Activated T-cell treated with anti-CD3 and anti-CD28 coated beads, Interleukin-2, amount 50 U/mL, for 4 hours (primary cell): ENCODE results near the gene PAM. TPM values are rescaled to one million over a fixed set of nuclear protein-coding genes. Genes with fewer than 3 reads are reported as not detected.
"Not testable (repeated sequence)": the region's sequence is repeated elsewhere in the genome, so short reads cannot be mapped to it uniquely, and the experiment has no call there.

Source experiments
- ATAC-seq, 2 donors: fragments of 200-7000 bp; cut with Tn5 transposase; one replicate each; pipeline ENCODE4 v1.10.0; 2021
- DNase-seq: peaks from one replicate; pipeline ENCODE4 v3.0.0-alpha.2; 2020
- H3K27me3 Mint-ChIP-seq: one replicate; pipeline ENCODE4 v1.8.0; 2021; ENCODE audit warnings: low read depth, mixed read lengths
- H3K36me3 Mint-ChIP-seq: one replicate; pipeline ENCODE4 v1.8.0; 2022; ENCODE audit warnings: mixed read lengths; ENCODE audit not compliant: insufficient read depth
- H3K4me1 Mint-ChIP-seq: one replicate; pipeline ENCODE4 v1.8.0; 2021; ENCODE audit warnings: low read depth, mixed read lengths
- H3K4me3 Mint-ChIP-seq: one replicate; pipeline ENCODE4 v1.8.0; 2021; ENCODE audit warnings: mild to moderate bottlenecking, moderate library complexity, mixed read lengths
- H3K9me3 Mint-ChIP-seq: one replicate; pipeline ENCODE4 v1.8.0; 2021; ENCODE audit warnings: mixed read lengths
- total RNA-seq, 3 donors: library from RNA; stranded (reverse); gene quantifications; one replicate each; pipeline ENCODE4 v1.2.1, GENCODE V29; 2021

PAM gene
- total RNA-seq, 3 donors from 2014 or later = 50.9 to 56.2 (median 55.7) TPM

- H3K36me3 Mint-ChIP-seq, H3K4me3 Mint-ChIP-seq, H3K27me3 Mint-ChIP-seq, H3K4me1 Mint-ChIP-seq, H3K9me3 Mint-ChIP-seq, DNase-seq, ATAC-seq: not testable (repeated sequence)
Observed at GRCh38 chr5:103046706-103047105, 291.6 kb downstream of the PAM start.

- Mint-ChIP-seq H3K9me3 (no peaks in the 10 kb centered on the region), H3K4me1 (peaks cover 6% of the 10 kb centered on the region), H3K4me3 (no peak overlapping the region), H3K27me3 (peaks cover 2% of the 10 kb centered on the region), H3K36me3 (no peaks in the 10 kb centered on the region)
- no peak for ATAC-seq
- no peak for DNase-seq
Observed at GRCh38 chr5:103057208-103058130, 302.4 kb downstream of the PAM start.

GRCh38 chr5:103059525-103059924 lies 304.4 kb downstream of the PAM start:
- Mint-ChIP-seq H3K9me3 (no peaks in the 10 kb centered on the region), H3K36me3 (no peaks in the 10 kb centered on the region), H3K4me1 (peaks cover 6% of the 10 kb centered on the region), H3K27me3 (peaks cover 2% of the 10 kb centered on the region), H3K4me3 (no peak overlapping the region)
- DNase-seq (no peak), ATAC-seq (no peak)

GRCh38 chr5:103060424-103060954 lies 305.4 kb downstream of the PAM start:
- no peak for DNase-seq
- Mint-ChIP-seq H3K27me3 (peaks cover 2% of the 10 kb centered on the region), H3K9me3 (no peaks in the 10 kb centered on the region), H3K4me3 (no peak overlapping the region), H3K36me3 (no peaks in the 10 kb centered on the region), H3K4me1 (peaks cover 6% of the 10 kb centered on the region)
- no peak for ATAC-seq

- Mint-ChIP-seq H3K4me1 (no peaks in the 10 kb centered on the region), H3K9me3 (no peaks in the 10 kb centered on the region), H3K27me3 (no peaks in the 10 kb centered on the region), H3K4me3 (no peak overlapping the region), H3K36me3 (no peaks in the 10 kb centered on the region)
- ATAC-seq = no peak
- no peak for DNase-seq
Observed at GRCh38 chr5:103066326-103066725, 311.2 kb downstream of the PAM start.

GRCh38 chr5:103073500-103073899 lies 318.4 kb downstream of the PAM start:
- ATAC-seq = not testable (repeated sequence)

GRCh38 chr5:103075442-103075841 lies 320.3 kb downstream of the PAM start:
- H3K27me3 Mint-ChIP-seq = no peaks in the 10 kb centered on the region
- DNase-seq = no peak
- no peaks in the 10 kb centered on the region for H3K4me1 Mint-ChIP-seq
- ATAC-seq = no peak
- peaks cover 3% of the 10 kb centered on the region for H3K36me3 Mint-ChIP-seq
- no peak overlapping the region for H3K4me3 Mint-ChIP-seq
- H3K9me3 Mint-ChIP-seq = peaks cover 50% of the 10 kb centered on the region

More at GRCh38 chr5:103073500-103073899, 318.4 kb downstream of the PAM start:
- not testable (repeated sequence) for H3K36me3 Mint-ChIP-seq, DNase-seq, H3K4me1 Mint-ChIP-seq, H3K27me3 Mint-ChIP-seq, H3K4me3 Mint-ChIP-seq
- H3K9me3 Mint-ChIP-seq = peaks cover 44% of the 10 kb centered on the region
